ENCODE measurements around the gene CNNM2. TPM values are rescaled to one million over a fixed set of nuclear protein-coding genes. Genes with fewer than 3 reads are reported as not detected.

CNNM2 gene
- total RNA-seq, 1 donor from 2014 or later: 9.6 TPM

DNA sequence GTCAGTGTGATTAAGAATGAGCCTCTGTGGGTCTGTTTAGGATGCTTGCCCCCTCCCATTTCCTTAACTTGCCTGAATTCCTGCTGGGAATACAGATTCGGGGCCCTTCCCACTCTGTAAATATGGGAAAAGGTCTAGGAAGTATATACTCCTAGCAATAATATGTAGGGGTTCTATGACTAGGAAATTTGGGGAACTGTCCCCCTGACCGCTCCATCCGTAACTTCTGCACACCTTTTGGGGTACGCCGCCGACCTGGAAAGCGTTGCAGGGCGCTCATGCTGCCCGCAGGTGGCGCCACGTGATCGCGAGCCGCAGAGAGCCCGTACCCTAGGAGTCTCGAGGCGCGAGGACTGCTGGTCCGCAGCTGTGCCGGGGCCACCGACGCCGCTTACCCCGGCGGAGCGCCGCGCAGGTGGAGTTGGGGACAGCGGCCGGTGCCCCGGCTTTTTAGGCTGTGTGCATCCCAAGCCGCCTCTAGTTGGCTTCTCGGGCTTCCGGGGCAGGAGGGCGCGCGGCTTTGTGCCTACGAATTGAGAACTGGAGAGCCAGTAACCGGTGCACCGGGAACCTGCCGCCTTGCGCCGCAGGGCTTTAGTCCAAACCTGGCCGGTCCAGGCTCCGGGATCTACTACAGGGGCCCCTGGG, 656 bp upstream of the CNNM2 start:
- Mint-ChIP-seq H3K27ac (ENCODE audit: unreplicated experiment) (peak overlapping the region; percentile 79), H3K4me3 (peak overlapping the region; percentile 95), H3K36me3 (ENCODE audit: low read depth) (peaks cover 4% of the 10 kb centered on the region), H3K27me3 (ENCODE audit: low read depth) (peaks cover 39% of the 10 kb centered on the region), H3K4me1 (peaks cover 46% of the 10 kb centered on the region), H3K9me3 (no peaks in the 10 kb centered on the region)
- peak; percentile 82 for DNase-seq (ENCODE audit: low read depth, low spot score)
- TF ChIP-seq, protein P1, sequence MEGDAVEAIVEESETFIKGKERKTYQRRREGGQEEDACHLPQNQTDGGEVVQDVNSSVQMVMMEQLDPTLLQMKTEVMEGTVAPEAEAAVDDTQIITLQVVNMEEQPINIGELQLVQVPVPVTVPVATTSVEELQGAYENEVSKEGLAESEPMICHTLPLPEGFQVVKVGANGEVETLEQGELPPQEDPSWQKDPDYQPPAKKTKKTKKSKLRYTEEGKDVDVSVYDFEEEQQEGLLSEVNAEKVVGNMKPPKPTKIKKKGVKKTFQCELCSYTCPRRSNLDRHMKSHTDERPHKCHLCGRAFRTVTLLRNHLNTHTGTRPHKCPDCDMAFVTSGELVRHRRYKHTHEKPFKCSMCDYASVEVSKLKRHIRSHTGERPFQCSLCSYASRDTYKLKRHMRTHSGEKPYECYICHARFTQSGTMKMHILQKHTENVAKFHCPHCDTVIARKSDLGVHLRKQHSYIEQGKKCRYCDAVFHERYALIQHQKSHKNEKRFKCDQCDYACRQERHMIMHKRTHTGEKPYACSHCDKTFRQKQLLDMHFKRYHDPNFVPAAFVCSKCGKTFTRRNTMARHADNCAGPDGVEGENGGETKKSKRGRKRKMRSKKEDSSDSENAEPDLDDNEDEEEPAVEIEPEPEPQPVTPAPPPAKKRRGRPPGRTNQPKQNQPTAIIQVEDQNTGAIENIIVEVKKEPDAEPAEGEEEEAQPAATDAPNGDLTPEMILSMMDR (conservative IDR thresholded peaks at IDR 0.05): peak; percentile 100

DNA sequence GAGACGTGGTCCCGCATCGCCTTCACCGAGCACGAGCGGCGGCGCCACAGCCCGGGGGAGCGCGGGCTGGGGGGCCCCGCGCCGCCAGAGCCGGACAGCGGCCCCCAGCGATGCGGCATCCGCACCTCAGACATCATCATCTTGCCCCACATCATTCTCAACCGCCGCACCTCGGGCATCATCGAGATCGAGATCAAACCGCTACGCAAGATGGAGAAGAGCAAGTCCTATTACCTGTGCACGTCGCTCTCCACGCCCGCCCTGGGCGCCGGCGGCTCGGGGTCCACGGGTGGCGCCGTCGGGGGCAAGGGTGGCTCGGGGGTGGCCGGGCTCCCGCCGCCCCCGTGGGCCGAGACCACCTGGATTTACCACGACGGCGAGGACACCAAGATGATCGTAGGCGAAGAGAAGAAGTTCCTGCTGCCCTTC, 737 bp downstream of the CNNM2 start:
- H3K4me3 Mint-ChIP-seq: peak overlapping the region; percentile 95
- DNase-seq (ENCODE audit: low read depth, low spot score): no peak
- TF ChIP-seq, protein P1 (conservative IDR thresholded peaks at IDR 0.05): no peak
- peaks cover 40% of the 10 kb centered on the region for H3K27me3 Mint-ChIP-seq (ENCODE audit: low read depth)
- H3K36me3 Mint-ChIP-seq (ENCODE audit: low read depth): peaks cover 5% of the 10 kb centered on the region
- peaks cover 57% of the 10 kb centered on the region for H3K4me1 Mint-ChIP-seq
- no peak overlapping the region for H3K27ac Mint-ChIP-seq (ENCODE audit: unreplicated experiment)
- H3K9me3 Mint-ChIP-seq: no peaks in the 10 kb centered on the region

DNA sequence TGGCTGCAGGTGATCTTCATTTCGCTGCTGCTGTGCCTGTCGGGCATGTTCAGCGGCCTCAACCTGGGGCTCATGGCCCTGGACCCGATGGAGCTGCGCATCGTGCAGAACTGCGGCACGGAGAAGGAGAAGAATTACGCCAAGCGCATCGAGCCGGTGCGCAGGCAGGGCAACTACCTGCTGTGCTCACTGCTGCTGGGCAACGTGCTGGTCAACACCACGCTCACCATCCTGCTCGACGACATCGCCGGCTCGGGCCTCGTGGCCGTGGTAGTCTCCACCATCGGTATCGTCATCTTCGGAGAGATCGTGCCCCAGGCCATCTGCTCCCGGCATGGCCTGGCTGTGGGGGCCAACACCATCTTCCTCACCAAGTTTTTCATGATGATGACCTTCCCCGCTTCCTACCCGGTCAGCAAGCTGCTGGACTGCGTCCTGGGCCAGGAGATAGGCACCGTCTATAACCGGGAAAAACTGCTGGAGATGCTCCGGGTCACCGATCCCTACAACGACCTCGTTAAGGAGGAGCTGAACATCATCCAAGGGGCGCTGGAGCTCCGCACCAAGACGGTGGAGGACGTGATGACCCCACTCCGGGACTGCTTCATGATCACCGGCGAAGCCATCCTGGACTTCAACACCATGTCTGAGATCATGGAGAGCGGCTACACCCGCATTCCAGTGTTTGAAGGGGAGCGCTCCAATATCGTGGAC, 1.3 kb downstream of the CNNM2 start:
- H3K27me3 Mint-ChIP-seq (ENCODE audit: low read depth): peaks cover 40% of the 10 kb centered on the region
- H3K9me3 Mint-ChIP-seq: no peaks in the 10 kb centered on the region
- peaks cover 59% of the 10 kb centered on the region for H3K4me1 Mint-ChIP-seq
- H3K36me3 Mint-ChIP-seq (ENCODE audit: low read depth): peaks cover 5% of the 10 kb centered on the region
- no peak overlapping the region for H3K27ac Mint-ChIP-seq (ENCODE audit: unreplicated experiment)
- TF ChIP-seq, protein P1 (conservative IDR thresholded peaks at IDR 0.05): no peak
- H3K4me3 Mint-ChIP-seq: peak overlapping the region; percentile 82
- DNase-seq (ENCODE audit: low read depth, low spot score): peak; percentile 5

DNA sequence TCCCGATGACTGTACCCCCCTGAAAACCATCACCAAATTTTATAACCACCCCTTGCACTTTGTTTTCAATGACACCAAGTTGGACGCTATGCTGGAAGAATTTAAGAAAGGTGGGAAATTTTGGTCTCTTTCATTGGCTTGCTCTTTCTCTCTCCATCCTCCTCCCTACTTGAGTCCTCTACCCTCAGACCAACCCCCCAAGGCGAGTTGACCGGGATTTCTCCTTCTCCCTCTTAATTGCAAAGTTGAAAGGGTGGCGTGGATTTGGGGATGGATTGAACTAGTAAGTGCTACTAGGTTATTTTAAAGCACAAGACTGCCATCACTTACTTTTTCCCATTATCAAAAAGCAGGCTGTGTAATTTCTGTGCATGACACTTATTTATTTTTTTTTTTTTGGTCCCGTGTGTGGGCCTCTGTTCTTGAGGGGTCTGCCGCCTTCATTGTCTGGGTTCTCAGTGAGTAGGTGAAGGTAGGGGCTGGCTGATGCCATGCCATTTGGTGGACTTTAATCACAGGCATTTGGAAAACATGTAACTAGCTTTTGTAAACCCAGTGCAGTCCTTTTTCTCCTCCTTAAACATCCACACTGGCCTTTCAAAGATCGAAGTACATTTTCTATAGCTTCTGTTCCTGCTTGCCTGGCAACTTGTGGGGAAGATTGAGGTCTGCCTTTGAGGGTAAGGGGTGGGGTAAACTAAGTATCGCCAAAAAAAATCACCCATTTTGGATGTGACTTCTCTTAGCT, 2.1 kb downstream of the CNNM2 start:
- Mint-ChIP-seq H3K36me3 (ENCODE audit: low read depth) (peaks cover 5% of the 10 kb centered on the region), H3K27ac (ENCODE audit: unreplicated experiment) (no peak overlapping the region), H3K4me3 (peak overlapping the region; percentile 82), H3K27me3 (ENCODE audit: low read depth) (peaks cover 40% of the 10 kb centered on the region), H3K9me3 (no peaks in the 10 kb centered on the region), H3K4me1 (peaks cover 59% of the 10 kb centered on the region)
- DNase-seq (ENCODE audit: low read depth, low spot score): no peak
- TF ChIP-seq, protein P1 (conservative IDR thresholded peaks at IDR 0.05): no peak

DNA sequence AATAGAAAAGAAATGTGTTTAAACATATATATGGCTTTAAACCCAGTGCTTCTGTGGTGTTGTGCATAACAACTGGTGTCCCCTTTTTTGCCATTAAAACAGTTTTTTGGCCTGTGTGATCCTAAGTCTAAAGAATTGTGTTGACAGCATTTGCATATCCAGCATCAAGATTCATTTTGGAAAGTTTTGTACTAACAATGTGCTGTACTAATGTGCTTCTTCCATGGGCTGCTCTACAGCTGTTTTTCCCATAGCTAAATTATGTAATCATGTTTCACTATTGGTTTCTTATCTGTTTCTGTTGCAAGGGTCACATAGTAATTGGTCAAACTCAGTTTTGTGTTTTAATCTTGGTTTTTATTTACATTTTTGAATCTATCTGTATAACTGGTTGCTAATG, 5.5 kb downstream of the CNNM2 start:
- TF ChIP-seq, protein P1 (conservative IDR thresholded peaks at IDR 0.05): no peak
- H3K27me3 Mint-ChIP-seq (ENCODE audit: low read depth): peaks cover 24% of the 10 kb centered on the region
- DNase-seq (ENCODE audit: low read depth, low spot score): no peak

More for the DNA sequence above, 5.5 kb downstream of the CNNM2 start:
- Mint-ChIP-seq H3K9me3 (no peaks in the 10 kb centered on the region), H3K36me3 (ENCODE audit: low read depth) (peaks cover 9% of the 10 kb centered on the region), H3K4me3 (peak overlapping the region; percentile 29), H3K4me1 (peaks cover 43% of the 10 kb centered on the region), H3K27ac (ENCODE audit: unreplicated experiment) (no peak overlapping the region)
